NCI-H748 (cell line): ENCODE results near the gene QSOX1.
"Not testable (repeated sequence)": the region's sequence is repeated elsewhere in the genome, so short reads cannot be mapped to it uniquely, and the experiment has no call there.

Experiments used
- DNase-seq: peaks from one replicate; lab custom pipeline; 2025; ENCODE audit not compliant: unreplicated experiment; lab: John Stamatoyannopoulos, UW

Gene QSOX1

DNA sequence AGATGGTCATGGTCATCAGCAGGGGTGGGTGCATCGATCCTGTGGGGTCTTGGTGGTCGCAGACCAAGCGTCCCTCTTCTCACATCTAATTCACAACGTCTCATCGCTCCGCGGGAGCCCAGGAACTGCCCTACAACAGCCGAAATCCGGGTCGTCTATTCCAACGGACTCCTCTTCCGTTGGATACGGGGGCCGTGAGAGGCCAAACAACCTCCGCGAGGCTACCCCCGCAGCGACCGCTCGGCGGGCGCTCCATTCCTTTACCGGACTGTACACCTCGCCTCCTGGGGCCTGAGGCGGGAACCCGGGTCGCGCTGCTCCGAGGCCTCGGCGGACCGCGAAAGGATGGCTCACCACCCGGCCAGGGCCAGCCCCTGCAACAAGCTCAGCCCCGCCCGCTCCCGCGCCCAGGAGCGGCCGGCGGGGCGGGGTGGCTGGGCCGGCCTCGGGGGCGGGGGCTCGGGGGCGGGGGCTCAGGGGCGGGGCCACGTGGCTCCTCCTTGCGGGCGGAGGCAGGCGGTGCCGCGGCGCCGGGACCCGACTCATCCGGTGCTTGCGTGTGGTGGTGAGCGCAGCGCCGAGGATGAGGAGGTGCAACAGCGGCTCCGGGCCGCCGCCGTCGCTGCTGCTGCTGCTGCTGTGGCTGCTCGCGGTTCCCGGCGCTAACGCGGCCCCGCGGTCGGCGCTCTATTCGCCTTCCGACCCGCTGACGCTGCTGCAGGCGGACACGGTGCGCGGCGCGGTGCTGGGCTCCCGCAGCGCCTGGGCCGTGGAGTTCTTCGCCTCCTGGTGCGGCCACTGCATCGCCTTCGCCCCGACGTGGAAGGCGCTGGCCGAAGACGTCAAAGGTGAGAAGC is at the start of gene QSOX1:
Gene QSOX1, plus strand, starts transcription at position 545 of the 857 bp plus-strand sequence. Its CDS starts 39 bp downstream, at position 584.
- DNase-seq = peak; percentile 82

DNA sequence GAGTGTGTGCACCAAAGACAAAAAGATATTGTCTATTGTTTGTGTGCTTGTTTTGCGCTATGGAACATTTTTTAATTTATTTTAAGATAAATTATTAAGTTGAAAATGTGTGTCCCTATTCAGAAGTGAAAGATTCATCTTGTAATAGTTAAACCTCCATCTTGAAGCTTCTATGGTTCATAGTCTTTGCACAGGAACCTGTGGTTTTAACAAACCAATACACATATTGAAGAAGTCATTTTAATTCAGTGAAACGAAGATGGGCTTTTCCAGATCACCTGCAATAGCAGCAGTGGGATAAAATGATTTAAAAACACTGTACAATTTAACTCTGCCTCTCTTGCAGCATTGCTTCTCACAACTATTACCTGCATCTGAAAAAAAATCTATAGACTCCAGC is 42.6 kb upstream of the QSOX1 start:
- no peak for DNase-seq

DNA sequence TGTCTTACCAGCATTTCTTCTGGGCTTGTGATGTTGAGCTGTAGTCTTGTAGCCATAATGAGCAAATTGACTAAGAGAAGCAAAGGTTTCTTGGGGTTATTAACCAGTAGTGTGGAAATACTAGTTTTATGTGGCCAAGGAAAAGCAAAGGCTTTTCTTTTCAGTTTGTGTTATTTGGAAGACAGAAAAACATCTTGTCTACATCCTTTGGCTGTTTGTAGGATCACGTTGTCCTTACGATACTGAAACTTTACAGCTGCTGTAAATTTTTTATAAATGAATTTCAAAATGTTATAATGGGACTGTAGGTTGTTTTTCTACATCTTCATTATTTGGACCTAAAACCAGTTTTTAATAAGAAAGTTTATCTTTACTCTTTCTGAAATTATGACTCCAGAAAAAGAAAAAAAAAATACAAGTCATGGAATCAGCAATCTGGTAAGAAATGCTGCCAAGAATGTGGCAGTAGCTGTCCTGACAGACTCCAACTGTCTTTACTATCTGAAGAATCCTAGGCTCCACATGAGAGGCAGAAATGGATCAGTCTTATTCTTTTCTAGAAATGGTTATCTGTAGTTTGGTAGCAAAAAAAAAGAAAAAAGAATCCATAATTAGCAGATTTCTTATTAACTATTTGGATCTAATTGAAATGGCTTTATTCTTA is 41.6 kb upstream of the QSOX1 start:
- DNase-seq = no peak

- DNase-seq = no peak
Measured at GRCh38 chr1:180114396-180114945, 40.2 kb upstream of the QSOX1 start.

DNA sequence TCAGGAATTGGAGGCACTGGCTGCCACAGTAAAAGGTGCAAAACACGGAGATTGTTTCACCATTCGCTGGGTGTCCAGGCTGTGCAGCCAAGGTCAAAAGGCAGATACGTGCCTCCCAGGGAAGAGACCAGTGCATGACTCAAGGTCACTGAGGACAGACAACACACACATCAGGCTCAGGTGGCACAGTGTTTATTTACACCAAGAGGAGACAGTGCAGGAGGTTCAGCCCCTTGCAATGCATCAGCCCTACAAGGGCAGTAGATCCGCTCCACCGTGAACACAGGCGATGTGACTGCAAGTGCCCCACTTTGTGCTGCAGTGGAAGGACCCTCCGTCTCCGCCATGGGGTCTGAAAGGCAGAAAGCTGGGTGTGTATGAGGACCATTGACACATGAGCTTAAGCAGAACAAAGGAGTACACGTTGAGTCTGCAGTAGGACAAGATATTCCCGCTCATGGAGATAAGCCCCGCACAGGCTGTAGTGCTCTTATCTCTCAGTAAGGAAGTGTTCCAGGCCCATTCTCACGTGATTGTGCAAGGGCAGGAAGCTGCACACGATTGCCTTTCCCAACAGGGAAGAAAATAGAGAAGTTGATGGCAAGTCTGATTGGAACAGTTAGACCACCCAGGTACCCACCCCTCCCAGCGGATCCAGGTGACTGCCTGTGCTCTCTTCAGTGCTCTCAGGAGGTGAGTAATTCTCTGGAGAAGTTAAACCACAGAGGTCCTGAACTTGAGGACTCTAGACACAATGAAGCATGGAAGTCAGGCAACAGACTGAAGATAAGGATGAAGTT is 37.5 kb upstream of the QSOX1 start:
- DNase-seq = no peak

- no peak for DNase-seq
Measured at GRCh38 chr1:180117764-180118116, 36.9 kb upstream of the QSOX1 start.

GRCh38 chr1:180119837-180120236 is 34.8 kb upstream of the QSOX1 start:
- no peak for DNase-seq

DNA sequence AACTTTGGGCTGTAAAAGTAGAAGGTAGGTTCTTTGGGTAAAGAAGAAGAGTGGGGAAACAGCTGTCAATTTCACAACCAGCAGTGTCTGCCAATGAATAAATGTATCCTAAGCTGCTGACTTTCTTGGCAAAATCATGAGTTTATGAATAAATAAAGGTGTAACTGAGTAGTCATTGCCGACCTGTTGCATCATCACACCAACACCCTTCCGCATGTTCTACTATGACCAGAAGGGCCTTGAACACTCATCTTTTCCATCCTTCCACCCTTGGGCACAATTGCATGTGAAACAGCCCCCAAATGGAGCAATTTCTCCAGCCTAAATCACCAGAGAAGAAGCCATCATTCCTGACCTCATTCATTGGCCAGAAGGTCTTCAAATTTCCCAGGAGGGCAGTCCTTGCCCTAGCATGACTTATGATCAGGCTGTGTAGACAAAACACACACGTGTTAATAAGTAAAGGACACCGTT is 31.2 kb upstream of the QSOX1 start:
- no peak for DNase-seq

DNA sequence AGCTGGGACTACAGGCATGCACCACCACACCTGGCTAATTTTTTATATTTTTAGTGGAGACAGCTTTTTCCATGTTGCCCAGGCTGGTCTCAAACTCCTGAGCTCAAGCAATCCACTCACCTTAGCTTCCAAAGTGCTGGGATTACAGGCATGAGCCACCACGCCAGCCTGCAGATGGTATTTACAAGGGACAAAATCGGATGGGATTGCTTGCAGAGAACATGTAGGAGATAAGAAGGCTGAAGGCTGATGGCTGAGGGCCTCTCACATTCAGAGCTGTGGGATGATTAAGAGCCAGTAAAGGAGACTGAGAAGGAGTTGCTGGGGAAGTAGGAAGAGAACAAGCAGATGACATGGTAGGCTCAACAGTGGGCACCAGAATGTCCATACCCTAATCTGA is 24.0 kb upstream of the QSOX1 start:
- DNase-seq = no peak

DNA sequence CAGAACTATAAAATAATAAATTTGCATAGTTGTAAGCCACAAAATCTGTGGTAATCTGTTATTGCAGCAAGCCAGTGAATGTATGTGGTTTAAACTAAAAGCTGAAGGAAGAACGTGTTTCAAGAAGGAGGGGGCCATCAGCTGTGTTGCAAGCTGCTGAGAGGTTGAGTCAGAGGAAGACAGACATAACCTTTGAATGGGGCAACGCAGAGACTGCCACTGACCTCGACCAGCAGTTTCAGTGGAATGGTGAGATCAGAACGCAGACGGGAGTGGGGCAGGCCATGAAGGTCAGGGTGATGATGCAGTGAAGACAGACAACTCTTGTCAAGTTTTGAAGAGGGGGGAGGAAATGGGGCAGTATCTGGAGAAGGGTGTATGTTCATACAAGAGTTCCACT is 23.2 kb upstream of the QSOX1 start:
- DNase-seq = no peak

DNA sequence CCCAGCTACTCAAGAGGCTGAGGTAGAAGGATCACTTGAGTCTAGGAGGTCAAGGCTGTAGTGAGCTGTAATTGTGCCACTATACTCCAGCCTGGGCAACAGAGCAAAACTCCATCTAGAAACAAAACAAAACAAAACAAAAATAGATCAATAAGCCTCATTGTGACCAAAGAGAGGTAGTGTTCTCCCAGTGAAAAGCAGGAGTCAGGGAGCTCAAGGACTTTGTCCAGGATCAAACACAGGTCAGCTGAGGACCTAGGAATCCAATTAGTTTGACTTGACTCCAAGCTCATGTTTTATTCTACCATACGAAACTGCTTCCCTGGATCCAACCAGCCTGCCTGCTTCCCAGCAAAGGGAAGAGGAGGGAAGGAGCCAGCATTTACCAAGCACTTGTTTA is 21.5 kb upstream of the QSOX1 start:
- no peak for DNase-seq

DNA sequence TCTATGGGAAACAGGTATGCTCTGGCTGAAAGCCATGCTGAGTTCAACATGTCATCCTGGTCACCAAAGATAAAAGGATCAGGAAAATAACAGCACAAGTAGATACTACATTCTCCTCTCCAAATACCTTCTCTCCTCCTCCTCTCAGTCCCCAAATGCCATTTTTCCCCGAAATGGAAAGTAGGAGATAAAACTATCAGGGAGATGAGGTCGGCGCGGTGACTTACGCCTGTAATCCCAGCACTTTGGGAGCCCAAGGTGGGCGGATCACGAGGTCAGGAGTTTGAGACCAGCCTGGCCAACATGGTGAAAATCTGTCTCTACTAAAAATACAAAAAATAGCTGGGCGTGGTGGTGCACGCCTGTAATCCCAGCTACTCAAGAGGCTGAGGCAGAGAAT is 21.0 kb upstream of the QSOX1 start:
- DNase-seq = not testable (repeated sequence)

DNA sequence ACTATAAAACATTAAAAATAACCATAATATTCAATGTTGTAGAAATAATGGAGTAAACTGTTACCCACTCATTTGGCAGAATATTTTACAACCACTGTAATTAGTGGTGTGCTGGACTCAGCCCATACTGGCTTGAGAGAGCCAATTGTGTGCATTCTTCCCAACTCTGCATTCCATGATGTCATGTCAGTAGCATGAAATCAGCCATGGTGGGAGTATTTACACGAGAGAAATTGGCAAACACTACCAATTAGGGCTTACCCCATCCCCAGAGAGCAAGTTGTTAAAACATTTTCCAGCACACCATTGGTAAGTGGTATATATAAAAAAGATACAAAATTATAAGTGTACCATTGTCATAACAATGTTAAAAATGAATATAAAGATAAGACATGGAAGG is 19.1 kb upstream of the QSOX1 start:
- DNase-seq = no peak

- DNase-seq = no peak
Measured at GRCh38 chr1:180136331-180136967, 18.2 kb upstream of the QSOX1 start.

- no peak for DNase-seq
Measured at GRCh38 chr1:180136968-180137356, 17.7 kb upstream of the QSOX1 start.

DNA sequence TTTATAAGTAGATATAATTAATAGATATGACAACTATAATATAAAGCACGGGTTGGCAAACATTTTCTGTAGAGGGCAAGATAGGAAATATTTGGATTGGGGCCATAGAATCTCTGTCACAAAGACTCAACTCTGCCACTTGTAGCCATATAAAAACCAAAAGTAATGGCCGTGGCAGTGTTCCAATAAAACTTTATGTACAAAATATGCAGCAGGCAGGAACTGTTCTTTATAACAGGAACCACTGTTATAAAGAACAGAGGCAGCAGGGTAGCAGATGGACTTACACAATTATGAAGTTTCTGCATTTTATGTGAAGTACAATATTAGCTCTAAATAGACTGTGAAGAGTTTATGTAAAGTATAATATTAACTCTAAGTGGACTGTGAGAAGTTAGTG is 16.9 kb upstream of the QSOX1 start:
- no peak for DNase-seq

GRCh38 chr1:180141381-180141934 is 13.2 kb upstream of the QSOX1 start:
- DNase-seq = no peak

DNA sequence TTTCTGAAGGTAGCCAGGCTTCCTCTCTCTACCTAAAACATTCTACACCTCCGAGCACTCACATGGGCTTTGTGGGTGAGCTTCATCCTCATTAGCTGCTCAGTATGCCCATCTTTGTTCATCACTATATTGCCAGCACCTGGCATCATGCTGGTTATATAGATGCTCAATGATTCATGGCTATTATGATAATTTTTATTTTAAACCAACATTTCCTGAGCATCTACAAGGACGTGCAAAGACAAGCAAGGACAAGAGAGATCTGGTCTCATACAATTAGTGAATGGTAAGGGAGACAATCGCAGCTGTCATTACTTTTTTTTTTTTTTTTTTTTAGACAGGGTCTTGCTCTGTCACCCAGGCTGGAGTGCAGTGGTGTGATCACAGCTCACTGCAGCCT is 11.3 kb upstream of the QSOX1 start:
- DNase-seq = no peak

DNA sequence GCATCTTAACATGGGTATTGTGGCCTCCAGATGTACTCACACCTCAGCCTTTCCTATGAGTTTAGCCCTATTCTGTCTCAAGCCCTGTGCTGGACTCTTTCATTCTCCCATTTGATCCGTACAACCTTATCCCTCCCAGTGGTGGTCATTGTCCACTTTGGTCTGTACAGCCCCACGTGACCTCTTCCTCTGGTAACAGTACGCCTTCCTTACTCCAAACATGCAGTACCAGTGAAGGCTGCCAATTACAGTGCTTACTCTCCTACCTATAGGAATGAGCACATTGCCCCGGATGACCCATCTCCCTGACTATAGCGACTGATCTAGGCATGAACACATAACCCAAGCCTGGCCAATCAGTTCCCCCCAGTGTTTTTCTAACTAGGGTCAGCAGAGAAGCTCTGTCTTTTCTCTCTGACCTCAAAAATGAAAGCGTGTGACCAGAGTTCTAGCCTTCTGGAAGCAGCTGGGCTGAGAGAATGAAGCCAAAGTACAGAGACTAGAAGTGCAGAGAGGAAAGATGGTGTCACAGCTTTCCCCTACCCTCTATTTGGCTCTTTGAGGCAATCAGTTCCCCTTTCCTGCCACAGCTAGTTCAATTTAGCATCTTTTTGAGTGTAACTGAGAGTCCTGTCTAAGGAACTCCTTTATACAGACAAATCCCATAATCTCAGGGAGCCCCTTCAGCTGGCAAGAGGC is 9.9 kb upstream of the QSOX1 start:
- no peak for DNase-seq

DNA sequence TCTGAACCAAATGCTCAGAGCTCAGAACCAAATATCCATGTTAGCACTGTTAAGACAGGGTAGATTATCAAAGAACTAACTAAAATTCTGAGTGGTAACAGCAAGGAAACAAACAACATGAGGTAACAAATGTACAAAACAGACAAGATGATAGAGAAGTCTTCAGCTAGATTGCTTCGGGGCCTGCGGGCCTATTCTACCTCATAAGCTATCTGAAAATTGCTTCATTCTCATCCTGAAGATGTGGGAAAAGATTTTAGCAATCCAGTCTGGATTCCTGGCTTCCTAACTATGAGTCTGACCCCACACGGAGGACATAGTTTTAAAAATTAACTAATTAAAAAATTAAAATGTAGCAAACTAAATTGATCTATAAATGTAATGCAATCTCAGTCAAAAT is 9.2 kb upstream of the QSOX1 start:
- DNase-seq = no peak
